Activated T-cell treated with anti-CD3 and anti-CD28 coated beads, Interleukin-2, amount 50 U/mL, for 24 hours (primary cell): ENCODE results near the gene KIRREL1.

Experiments used
- DNase-seq: peaks from one replicate; pipeline ENCODE4 v3.0.0-alpha.2; 2020
- H3K27ac Mint-ChIP-seq: 2 replicates; pipeline ENCODE4 v1.8.0; 2020; ENCODE audit warnings: mild to moderate bottlenecking, mixed read lengths
- H3K27me3 Mint-ChIP-seq: 2 replicates; pipeline ENCODE4 v1.8.0; 2020; ENCODE audit warnings: mixed read lengths
- H3K36me3 Mint-ChIP-seq: 2 replicates; pipeline ENCODE4 v1.8.0; 2020; ENCODE audit warnings: low read depth, mixed read lengths
- H3K4me1 Mint-ChIP-seq: 2 replicates; pipeline ENCODE4 v1.8.0; 2020; ENCODE audit warnings: low read depth, mixed read lengths
- H3K4me3 Mint-ChIP-seq: 2 replicates; pipeline ENCODE4 v1.8.0; 2020; ENCODE audit warnings: mild to moderate bottlenecking, moderate library complexity, mixed read lengths
- H3K9me3 Mint-ChIP-seq: 2 replicates; pipeline ENCODE4 v1.8.0; 2020; ENCODE audit warnings: mixed read lengths

KIRREL1 gene

GRCh38 chr1:158147869-158148268, 154.4 kb downstream of the KIRREL1 start:
- no peaks in the 10 kb centered on the region for H3K27me3 Mint-ChIP-seq
- H3K4me3 Mint-ChIP-seq: no peak overlapping the region
- H3K4me1 Mint-ChIP-seq: peaks cover 29% of the 10 kb centered on the region
- no peak for DNase-seq
- no peaks in the 10 kb centered on the region for H3K36me3 Mint-ChIP-seq
- peaks cover 3% of the 10 kb centered on the region for H3K9me3 Mint-ChIP-seq
- H3K27ac Mint-ChIP-seq: no peak overlapping the region

GRCh38 chr1:158148468-158148867, 155.0 kb downstream of the KIRREL1 start:
- no peak for DNase-seq
- no peak overlapping the region for H3K27ac Mint-ChIP-seq

GRCh38 chr1:158149175-158149574, 155.7 kb downstream of the KIRREL1 start:
- Mint-ChIP-seq H3K27me3 (no peaks in the 10 kb centered on the region), H3K4me1 (peaks cover 32% of the 10 kb centered on the region), H3K4me3 (peak overlapping the region; percentile 78), H3K9me3 (peaks cover 3% of the 10 kb centered on the region), H3K27ac (peak overlapping the region; percentile 93), H3K36me3 (no peaks in the 10 kb centered on the region)
- peak; percentile 44 for DNase-seq

More at GRCh38 chr1:158148468-158148867, 155.0 kb downstream of the KIRREL1 start:
- Mint-ChIP-seq H3K9me3 (peaks cover 3% of the 10 kb centered on the region), H3K36me3 (no peaks in the 10 kb centered on the region), H3K27me3 (no peaks in the 10 kb centered on the region), H3K4me1 (peaks cover 32% of the 10 kb centered on the region), H3K4me3 (no peak overlapping the region)
